ENCODE data around the gene TNNI3K.

Gene TNNI3K

GRCh38 chr1:74286414-74286813 lies 51.2 kb downstream of the TNNI3K start:
- DNase-seq, result no peak

DNA sequence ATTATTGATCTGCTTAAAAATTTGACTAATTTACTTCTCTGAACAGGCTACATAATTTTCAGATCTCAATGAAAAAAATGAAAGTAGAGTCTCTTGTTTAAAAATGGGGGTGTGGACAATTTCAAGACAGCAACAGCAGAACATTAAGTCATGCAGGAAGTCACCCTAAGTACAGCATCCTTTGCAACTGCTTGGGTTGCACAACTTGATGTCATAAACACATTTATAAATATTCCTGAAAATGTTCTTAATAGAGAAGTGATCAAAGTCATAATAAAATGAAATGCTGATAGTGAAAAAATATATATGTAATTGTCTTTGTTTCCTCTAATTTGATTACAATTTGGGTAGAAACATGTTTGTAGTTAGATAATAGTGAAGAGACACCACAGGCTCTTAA lies 79.3 kb downstream of the TNNI3K start:
- DNase-seq, result no peak

DNA sequence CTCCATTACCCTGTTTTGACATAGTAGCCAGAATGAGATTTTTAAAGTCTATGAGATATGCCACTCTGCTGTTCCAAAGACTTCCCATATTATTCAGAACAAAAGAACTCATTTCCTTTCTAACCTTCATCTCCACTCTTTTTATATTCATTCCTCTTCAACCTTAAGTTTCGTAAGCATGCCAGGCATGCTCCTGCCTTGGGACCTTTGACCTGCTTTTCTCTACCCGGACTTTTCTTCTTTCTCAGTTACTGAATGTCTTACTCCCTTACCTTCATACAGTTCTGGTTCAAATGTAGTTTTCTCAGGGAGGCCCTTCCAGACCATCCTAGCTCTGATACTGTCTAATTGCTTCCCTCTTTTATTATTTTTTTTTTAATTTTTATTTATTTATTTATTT lies 81.1 kb downstream of the TNNI3K start:
- no peak for DNase-seq

DNA sequence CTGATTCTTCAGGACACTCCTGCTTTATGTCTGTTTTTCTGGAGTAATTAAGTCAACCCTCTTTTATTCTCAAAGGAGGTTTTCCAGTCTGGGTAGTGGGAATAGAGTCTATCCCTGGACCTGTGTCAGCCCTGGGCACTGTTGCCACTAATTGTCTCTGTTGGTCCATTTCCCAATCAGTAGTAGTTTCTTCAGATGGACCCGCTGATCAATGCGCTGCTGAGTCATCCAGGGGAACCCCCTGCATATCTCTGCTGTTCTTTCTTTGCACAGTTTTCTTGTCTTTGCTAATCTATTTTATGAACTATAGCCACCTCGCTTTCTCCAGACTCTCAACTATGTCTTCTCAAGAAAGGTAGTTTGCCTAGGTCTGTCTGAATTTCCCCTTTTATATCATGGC lies 82.5 kb downstream of the TNNI3K start:
- no peak for DNase-seq

GRCh38 chr1:74323937-74324473 lies 88.8 kb downstream of the TNNI3K start:
- no peak for DNase-seq

DNA sequence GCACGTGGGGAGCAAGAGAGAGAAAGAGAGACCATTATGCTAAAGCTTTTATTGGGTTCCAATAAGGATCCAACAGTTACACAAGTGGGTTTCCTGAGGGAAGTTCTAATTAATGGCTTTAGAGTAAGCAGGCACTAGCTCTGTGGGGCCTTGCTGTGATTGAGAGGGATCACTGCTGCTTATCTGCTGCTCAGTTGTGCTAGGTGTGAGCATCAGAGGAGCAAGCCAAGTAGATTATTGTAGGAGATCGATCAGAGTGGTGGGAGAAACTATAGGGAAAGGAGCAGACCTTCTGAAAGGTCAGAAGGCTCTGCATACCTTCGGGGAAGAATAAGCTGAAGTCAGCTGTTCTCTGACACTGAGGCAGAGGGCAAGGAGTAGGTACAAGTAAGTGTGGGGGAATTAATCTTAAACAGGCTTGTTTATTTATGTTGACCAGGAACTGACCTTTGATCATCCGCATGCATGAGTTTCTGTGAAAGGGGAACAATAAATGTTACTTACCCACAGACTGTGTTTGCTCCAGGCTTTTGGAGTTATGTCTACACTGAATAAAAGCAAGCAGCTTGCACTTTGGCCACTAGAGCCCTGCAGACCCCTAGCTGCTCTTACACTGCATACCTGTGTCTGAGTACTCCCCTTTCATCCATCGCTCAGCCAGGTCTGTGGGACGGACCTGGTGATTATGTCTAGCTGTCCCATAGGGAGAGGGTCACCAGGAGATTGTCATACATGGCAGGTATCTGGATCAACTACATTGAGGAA lies 89.7 kb downstream of the TNNI3K start:
- DNase-seq, result no peak

GRCh38 chr1:74328851-74329250 lies 93.7 kb downstream of the TNNI3K start:
- DNase-seq, result no peak

DNA sequence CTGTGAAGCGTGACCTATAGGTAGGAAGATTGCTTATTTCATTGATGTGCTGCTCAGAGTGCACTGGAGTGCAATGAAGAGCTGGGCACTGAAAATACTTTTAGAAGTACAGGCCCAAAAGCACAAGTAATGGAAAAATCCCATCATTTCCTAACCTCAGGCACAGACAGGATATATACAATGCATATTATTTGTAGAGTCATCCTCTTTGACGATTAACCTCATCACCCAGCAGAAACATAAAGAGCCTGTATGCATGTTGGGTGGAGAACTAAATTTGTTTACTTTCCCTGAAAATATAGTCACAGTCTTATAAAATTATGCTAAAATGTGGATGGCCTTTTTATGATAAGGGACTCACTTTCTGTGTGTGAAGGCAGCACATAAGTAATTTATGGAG lies 98.1 kb downstream of the TNNI3K start:
- no peak for DNase-seq

- no peak for DNase-seq
Observed at GRCh38 chr1:74334147-74334546, 99.0 kb downstream of the TNNI3K start.

GRCh38 chr1:74340656-74341055 lies 105.5 kb downstream of the TNNI3K start:
- no peak for DNase-seq

DNA sequence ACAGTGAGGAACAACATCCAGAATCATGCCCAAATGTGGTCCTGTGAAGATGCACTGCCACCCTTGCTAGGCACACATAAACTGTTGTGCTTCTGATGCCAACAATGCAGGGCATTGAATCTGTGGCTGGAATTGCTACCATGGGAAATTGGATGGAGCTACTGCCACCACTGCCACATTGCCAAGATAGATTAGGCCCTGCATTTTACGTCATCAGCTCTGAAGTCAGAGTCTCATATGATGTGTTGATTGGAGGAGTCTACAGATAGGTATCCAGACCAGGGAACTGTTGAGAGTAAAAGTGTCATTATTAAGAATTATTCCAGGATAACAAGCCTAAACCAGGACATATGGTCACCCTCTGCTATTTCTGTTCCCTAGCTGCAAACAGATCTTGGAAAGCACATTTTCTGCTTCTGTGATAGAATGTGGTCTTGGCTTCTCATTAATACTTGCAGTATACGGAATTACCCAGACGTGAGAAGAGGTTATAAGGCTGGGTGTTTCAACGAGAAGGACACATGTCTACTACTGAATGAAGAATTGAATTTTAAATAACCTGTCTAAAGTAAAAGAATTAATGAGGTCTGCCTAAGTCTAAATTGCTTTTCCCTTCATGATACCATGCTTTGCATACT lies 106.6 kb downstream of the TNNI3K start:
- no peak for DNase-seq

DNA sequence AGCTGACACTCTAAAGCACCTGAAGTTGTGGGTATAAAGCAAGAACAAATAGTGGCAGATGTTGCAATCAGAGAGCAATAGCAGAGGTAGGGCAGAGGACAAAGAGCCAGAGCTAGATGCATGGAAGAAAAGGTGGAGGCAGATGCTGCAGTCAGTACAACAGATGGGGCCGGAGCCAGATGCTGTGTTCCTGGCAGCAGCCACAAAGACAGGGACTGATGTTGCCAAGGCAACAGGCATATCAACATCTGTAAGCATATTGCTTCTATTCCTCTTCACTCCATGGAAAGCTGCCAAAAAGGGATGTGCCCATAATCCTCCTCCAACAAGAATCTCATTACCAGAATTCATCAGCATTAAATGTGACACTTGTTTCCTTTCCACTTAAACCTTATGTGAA lies 108.0 kb downstream of the TNNI3K start:
- DNase-seq, result no peak

DNA sequence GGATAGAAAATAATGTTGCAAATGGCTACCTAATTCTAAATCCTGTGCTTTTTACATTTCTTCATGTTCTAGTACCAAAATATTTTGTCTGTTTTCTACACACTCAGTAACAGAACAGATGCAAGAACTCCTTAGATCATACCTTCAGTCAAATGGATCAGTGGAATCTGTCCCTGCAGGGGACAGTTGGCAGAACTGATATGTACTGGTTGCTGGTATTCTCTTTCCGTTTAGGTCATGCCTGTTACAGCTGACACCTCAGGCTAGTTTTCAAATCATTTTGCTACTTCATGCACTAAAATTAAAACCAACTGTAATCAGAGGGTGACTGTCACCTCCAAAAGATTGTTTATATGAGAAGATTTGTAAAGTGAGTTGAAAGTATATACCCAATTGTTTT lies 109.2 kb downstream of the TNNI3K start:
- no peak for DNase-seq

DNA sequence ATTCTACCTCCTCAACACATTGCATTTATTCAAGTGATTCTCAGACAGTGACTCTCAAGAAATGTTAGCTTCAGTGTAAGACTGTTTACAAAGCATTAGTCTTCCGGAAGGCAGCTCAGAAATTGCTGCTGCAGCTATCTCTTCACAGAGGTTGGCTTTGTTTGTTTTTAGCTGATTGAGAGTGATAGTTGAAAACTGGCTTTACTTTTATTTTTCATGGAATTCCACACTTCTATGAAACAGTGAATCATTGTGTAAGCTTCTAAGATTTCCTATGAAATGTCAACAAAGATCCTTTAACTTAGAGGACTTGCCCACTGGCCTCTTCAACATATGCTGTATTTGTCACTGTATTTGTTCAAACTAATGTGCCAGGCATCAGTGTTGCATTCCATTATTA lies 121.3 kb downstream of the TNNI3K start:
- DNase-seq, result no peak

- no peak for DNase-seq
Observed at GRCh38 chr1:74357150-74357549, 122.0 kb downstream of the TNNI3K start.

- no peak for DNase-seq
Observed at GRCh38 chr1:74357756-74358155, 122.6 kb downstream of the TNNI3K start.

- DNase-seq, result no peak
Observed at GRCh38 chr1:74362691-74363090, 127.5 kb downstream of the TNNI3K start.

DNA sequence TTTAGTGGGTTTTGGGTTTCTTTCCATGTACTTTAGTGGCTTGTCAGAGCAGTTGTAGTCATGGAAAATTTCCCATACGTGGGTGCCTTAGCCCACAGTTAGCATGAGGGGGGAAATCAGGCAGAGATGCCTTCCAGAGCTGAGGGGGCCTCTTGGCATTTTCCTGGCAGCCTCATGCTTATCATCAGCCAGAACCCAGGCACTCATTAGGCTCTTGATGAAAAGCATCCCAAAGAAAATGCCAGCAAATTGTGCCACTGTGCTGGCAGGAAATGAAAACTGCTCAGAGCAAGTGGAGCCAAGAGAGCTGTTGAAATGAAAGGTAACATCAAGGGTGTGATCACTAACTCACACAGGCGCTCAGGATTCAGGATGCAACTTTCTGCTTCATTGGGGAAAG lies 128.0 kb downstream of the TNNI3K start:
- DNase-seq, result no peak

DNA sequence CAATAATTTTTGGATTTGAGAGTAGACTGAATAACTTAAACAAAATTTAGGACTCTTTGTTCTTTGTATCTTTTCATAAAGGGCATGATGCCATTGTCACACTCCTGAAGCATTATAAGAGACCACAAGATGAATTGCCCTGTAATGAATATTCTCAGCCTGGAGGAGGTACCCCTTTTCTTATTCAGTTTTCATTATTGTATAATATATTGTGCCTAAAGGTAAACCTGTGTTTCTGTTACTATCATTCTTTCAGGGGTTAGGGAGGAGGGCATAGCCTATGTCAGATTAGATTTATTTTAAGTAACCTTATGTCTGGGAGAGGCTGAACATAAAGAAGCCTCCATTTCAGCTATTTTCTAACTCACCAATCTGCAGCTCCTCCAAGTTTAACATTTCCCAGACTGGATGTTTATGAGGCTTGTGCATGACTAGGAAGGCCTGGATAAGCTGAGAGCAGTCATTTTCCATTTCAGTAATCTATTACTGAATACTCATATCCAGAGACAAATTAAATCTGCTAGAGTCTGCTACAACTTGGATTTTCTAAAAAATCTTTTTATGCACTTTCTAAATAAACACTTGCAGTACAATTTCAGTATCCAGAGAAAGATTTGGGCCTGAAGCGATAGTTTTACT lies 132.1 kb downstream of the TNNI3K start:
- no peak for DNase-seq

DNA sequence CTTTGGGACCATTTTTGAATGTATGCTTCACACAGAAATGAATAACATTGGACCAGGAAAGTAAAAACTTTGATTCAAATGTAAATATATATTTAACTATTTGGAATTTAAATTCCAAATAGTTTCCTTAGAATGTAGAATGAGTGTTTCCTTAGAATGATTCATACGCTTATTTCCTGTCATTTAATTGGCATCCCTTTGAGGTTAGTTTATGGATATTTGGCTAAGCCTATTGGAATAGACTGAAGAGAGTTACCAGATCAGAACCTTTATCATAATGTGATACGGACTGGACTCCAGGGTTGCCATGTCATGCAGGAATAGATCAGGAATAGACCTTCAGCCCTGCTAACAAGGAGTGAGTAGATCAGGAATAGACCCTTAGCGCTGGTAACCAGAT lies 133.1 kb downstream of the TNNI3K start:
- no peak for DNase-seq

- DNase-seq, result no peak
Observed at GRCh38 chr1:74375376-74375775, 140.2 kb downstream of the TNNI3K start.

- DNase-seq, result no peak
Observed at GRCh38 chr1:74380252-74380651, 145.1 kb downstream of the TNNI3K start.

DNA sequence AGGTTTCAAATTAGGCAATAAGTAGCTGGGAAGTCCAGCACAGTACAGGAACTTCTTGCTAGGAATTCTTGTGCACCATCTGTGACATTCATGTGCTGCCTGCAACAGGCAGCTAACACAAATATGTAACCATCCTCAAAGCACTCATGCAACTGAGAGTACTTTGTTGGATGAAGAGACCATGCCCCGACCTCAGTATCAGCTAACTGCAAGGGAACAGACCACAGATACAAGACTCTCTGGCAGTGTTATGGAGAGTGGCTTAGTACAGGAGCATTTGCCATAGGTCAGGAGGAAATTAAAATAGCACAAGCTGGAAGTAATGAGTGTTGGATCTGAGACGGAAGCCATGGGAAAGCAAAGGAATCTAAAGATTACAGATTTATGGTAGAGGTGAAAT lies 153.7 kb downstream of the TNNI3K start:
- no peak for DNase-seq

- DNase-seq, result no peak
Observed at GRCh38 chr1:74392186-74392585, 157.0 kb downstream of the TNNI3K start.
